ENCODE data around the gene ATF2.
A peak's percentile ranks its signal among the peaks of the same experiment; 100 is the strongest.

Gene ATF2

GRCh38 chr2:175167792-175168563, at the start of gene ATF2:
Gene ATF2 (minus strand): TSS chr2:175168203. CDS start chr2:175136443, 31,760 bp downstream.
- peak; percentile 96 to 98 for DNase-seq (ENCODE audit: low read depth in 2 of 2)

GRCh38 chr2:175207741-175208438, 39.9 kb upstream of the ATF2 start:
- DNase-seq (ENCODE audit: low read depth in 2 of 2) = no peak

GRCh38 chr2:175206866-175207265, 38.9 kb upstream of the ATF2 start:
- no peak for DNase-seq (ENCODE audit: low read depth in 2 of 2)

- no peak for DNase-seq (ENCODE audit: low read depth in 2 of 2)
Measured at GRCh38 chr2:175205523-175205922, 37.5 kb upstream of the ATF2 start.

- peak; percentile 7 to 10 for DNase-seq (ENCODE audit: low read depth in 2 of 2)
Measured at GRCh38 chr2:175203621-175204496, 35.9 kb upstream of the ATF2 start.

- no peak for DNase-seq (ENCODE audit: low read depth in 2 of 2)
Measured at GRCh38 chr2:175195012-175195411, 27.0 kb upstream of the ATF2 start.

- DNase-seq (ENCODE audit: low read depth in 2 of 2) = no peak
Measured at GRCh38 chr2:175188761-175189160, 20.8 kb upstream of the ATF2 start.

- DNase-seq (ENCODE audit: low read depth in 2 of 2) = no peak
Measured at GRCh38 chr2:175187378-175187777, 19.4 kb upstream of the ATF2 start.

GRCh38 chr2:175183674-175184073, 15.7 kb upstream of the ATF2 start:
- DNase-seq (ENCODE audit: low read depth in 2 of 2) = no peak

- no peak for DNase-seq (ENCODE audit: low read depth in 2 of 2)
Measured at GRCh38 chr2:175181877-175182308, 13.9 kb upstream of the ATF2 start.

- peak; percentile 82 to 85 for DNase-seq (ENCODE audit: low read depth in 2 of 2)
Measured at GRCh38 chr2:175181104-175181876, 13.3 kb upstream of the ATF2 start, which contains the start of gene ATP5MC3. Gene ATP5MC3 (minus strand): TSS chr2:175181710. CDS start chr2:175181393, 317 bp downstream.

GRCh38 chr2:175180701-175181103, 12.7 kb upstream of the ATF2 start:
- DNase-seq (ENCODE audit: low read depth in 2 of 2) = peak; percentile 23 to 36

GRCh38 chr2:175176624-175177023, 8.6 kb upstream of the ATF2 start:
- no peak for DNase-seq (ENCODE audit: low read depth in 2 of 2)

- DNase-seq (ENCODE audit: low read depth in 2 of 2) = no peak
Measured at GRCh38 chr2:175175896-175176295, 7.9 kb upstream of the ATF2 start.

GRCh38 chr2:175175320-175175719, 7.3 kb upstream of the ATF2 start:
- no peak for DNase-seq (ENCODE audit: low read depth in 2 of 2)

- DNase-seq (ENCODE audit: low read depth in 2 of 2) = no peak
Measured at GRCh38 chr2:175170659-175171304, 2.8 kb upstream of the ATF2 start.

- no peak for DNase-seq (ENCODE audit: low read depth in 2 of 2)
Measured at GRCh38 chr2:175169191-175169590, 1.2 kb upstream of the ATF2 start.

- DNase-seq (ENCODE audit: low read depth in 2 of 2) = no peak
Measured at GRCh38 chr2:175168564-175168945, 552 bp upstream of the ATF2 start.

GRCh38 chr2:175167076-175167791, 769 bp downstream of the ATF2 start:
- DNase-seq (ENCODE audit: low read depth in 2 of 2) = no peak

GRCh38 chr2:175166216-175166824, 1.7 kb downstream of the ATF2 start:
- DNase-seq (ENCODE audit: low read depth in 2 of 2) = no peak

Measured in stimulated activated CD8-positive, alpha-beta memory T cell treated with anti-CD3 and anti-CD28 coated beads, Interleukin-15, amount 100 ng/mL, for 4 hours (primary cell).